Natural killer cell treated with Interleukin-12 subunit alpha and Interleukin-12 subunit beta and Interleukin-15 and Interleukin-18, amount 100 ng/mL, for 72 hours (primary cell): ENCODE measurements around the gene CNOT2. TPM values are rescaled to one million over a fixed set of nuclear protein-coding genes. Genes with fewer than 3 reads are reported as not detected.
A peak's percentile ranks its signal among the peaks of the same experiment; 100 is the strongest.
"Not testable (repeated sequence)": the region's sequence is repeated elsewhere in the genome, so short reads cannot be mapped to it uniquely, and the experiment has no call there.

Experiments
- ATAC-seq, 2 donors: fragments of 150-1000 bp; cut with Tn5 transposase in 1 of 2; sonication (Bioruptor Pico), chemical (Tn5 transposase) in 1 of 2; 2 replicates each; pipeline ENCODE4 v1.10.0; 2021
- DNase-seq: peaks from one replicate; pipeline ENCODE4 v3.0.0; 2022; ENCODE audit warnings: low spot score
- H3K27ac Mint-ChIP-seq, 2 donors: 1 replicate in 1 of 2; 2 replicates in 1 of 2; pipeline ENCODE4 v1.8.0; 2022; ENCODE audit warnings: mixed read lengths in 2 of 2, mild to moderate bottlenecking in 1 of 2, moderate library complexity in 1 of 2
- H3K27me3 Mint-ChIP-seq, 2 donors: 1 replicate in 1 of 2; 2 replicates in 1 of 2; pipeline ENCODE4 v1.8.0; 2022; ENCODE audit warnings: mixed read lengths in 2 of 2
- H3K36me3 Mint-ChIP-seq: one replicate; pipeline ENCODE4 v1.8.0; 2022; ENCODE audit warnings: mixed read lengths
- H3K4me1 Mint-ChIP-seq, 2 donors: 1 replicate in 1 of 2; 2 replicates in 1 of 2; pipeline ENCODE4 v1.8.0; 2022; ENCODE audit warnings: low read depth in 2 of 2, mixed read lengths in 2 of 2, mild to moderate bottlenecking in 1 of 2
- H3K4me3 Mint-ChIP-seq: one replicate; pipeline ENCODE4 v1.8.0; 2022; ENCODE audit warnings: mixed read lengths
- H3K9me3 Mint-ChIP-seq: 2 replicates; pipeline ENCODE4 v1.8.0; 2022; ENCODE audit warnings: mixed read lengths
- total RNA-seq, 2 donors: library from RNA; stranded (reverse); gene quantifications; one replicate each; pipeline ENCODE4 v1.2.3, GENCODE V29; 2022

Gene CNOT2
- total RNA-seq, 2 donors from 2014 or later: 74.1 to 82.9 TPM

DNA sequence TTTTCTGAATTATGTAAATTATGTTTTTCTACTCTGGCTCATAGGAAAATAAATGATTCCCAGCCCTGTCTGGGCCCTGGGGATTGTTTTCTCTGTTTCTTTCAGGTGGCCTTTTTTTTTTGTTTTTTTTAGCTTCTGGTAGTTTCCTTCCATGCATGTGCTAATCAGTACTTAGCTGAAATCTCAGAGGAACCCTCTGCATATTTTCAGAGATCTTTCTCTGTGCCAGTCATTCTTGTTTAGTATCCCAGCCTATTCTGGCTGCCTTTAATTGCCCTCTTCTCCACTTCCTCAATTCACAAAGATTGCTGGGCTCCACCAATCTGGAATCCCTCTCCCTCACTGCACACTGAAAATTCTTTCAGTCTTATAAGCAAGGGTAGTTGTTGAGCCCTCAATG is 46.9 kb downstream of the CNOT2 start:
- DNase-seq: no peak
- H3K27ac Mint-ChIP-seq: no peak overlapping the region
- peaks cover 28 to 43% of the 10 kb centered on the region in 2 donors for H3K4me1 Mint-ChIP-seq
- ATAC-seq: no peak
- no peaks in the 10 kb centered on the region for H3K27me3 Mint-ChIP-seq
- H3K36me3 Mint-ChIP-seq: peaks cover 9% of the 10 kb centered on the region
- no peaks in the 10 kb centered on the region for H3K9me3 Mint-ChIP-seq
- no peak overlapping the region for H3K4me3 Mint-ChIP-seq

DNA sequence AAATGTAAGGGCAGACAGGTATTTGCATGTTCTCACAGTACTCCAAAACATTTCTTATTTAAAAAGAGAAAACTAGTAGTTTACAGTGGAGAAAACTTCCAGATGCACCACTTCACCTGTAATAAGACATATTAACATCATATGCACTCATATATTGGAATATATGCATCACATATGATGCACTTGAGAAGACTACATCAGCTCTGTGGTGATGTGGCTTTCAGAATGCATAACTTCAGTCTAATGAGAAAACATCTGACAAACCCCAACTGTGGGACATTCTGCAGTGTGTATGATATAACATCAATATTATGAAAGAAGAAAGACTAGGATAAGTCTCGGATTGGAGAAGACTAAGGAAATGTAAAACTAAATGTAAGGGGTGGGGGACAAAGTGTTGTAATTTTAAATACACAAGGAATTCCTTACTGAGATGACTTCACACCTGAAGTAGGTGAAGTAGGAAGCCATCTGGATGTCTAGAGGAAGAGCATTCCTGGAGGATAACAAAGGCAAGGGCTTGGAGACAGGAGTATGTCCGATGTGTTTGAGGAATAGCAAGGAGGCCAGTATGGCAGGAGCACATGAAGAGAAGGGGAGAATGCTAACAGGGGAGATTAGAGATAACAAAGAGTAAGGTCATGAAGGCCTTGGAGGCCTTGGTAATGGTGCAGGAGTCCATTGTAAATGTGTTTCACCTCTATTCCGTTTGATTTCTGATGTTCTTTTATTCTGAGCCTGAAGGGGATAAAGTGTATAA is 49.0 kb downstream of the CNOT2 start:
- Mint-ChIP-seq H3K4me1 (peaks cover 28 to 46% of the 10 kb centered on the region in 2 donors), H3K9me3 (no peaks in the 10 kb centered on the region), H3K27me3 (no peaks in the 10 kb centered on the region), H3K4me3 (no peak overlapping the region), H3K36me3 (peaks cover 7% of the 10 kb centered on the region), H3K27ac (no peak overlapping the region)
- DNase-seq (no peak), ATAC-seq (no peak)

DNA sequence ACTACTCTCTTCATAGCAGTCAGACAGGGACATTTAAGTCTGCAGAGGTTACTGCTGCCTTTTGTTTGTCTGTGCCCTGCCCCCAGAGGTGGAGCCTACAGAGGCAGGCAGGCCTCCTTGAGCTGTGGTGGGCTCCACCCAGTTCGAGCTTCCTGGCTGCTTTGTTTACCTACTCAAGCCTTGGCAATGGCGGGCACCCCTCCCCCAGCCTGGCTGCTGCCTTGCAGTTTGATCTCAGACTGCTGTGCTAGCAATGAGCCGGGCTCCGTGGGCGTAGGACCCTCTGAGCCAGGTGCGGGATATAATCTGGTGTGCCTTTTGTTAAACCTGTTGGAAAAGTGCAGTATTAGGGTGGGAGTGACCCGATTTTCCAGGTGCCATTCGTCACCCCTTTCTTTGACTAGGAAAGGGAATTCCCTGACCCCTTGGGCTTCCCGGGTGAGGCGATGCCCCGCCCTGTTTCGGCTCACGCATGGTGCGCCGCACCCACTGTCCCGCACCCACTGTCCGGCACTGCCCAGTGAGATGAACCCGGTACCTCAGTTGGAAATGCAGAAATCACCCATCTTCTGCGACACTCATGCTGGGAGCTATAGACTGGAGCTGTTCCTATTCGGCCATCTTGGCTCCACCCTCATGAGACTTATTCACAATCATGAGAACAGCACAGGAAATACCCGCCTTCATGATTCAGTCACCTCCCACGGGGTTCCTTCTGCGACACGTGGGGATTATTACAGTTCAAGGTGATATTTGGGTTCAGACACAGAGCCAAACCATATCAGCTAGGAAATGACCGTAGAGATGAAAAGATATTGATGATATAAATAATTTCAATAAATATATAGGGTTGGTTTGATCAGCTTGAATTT is 61.7 kb downstream of the CNOT2 start:
- Mint-ChIP-seq H3K4me1 (peaks cover 13 to 28% of the 10 kb centered on the region in 2 donors), H3K36me3 (peaks cover 10% of the 10 kb centered on the region)
- DNase-seq, H3K9me3 Mint-ChIP-seq, H3K4me3 Mint-ChIP-seq, H3K27ac Mint-ChIP-seq, H3K27me3 Mint-ChIP-seq: not testable (repeated sequence)
- peak in 1 of 2 donors; percentile 43 for ATAC-seq

DNA sequence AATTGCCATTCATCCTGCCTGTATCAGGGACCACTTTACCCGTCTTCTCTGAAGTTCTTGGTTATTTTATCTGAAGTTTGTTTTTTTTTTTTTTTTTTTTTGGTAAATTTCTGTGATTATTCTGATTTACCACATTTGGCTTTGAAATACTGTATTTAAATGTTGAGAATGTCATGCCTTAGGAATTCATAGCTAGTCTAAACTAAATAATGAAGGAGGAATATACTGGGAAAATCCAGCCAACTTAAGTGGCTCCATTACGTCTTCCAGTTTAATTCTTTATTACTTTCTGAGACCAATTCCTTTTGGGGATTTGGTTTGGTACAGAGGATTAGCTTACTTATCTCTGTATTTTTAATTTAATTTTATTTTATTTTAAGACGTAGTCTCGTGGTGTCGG is 62.6 kb downstream of the CNOT2 start:
- no peak overlapping the region for H3K4me3 Mint-ChIP-seq
- no peaks in the 10 kb centered on the region for H3K27me3 Mint-ChIP-seq
- H3K36me3 Mint-ChIP-seq: peaks cover 10% of the 10 kb centered on the region
- peaks cover 13 to 28% of the 10 kb centered on the region in 2 donors for H3K4me1 Mint-ChIP-seq
- H3K9me3 Mint-ChIP-seq: no peaks in the 10 kb centered on the region
- no peak for ATAC-seq
- DNase-seq: no peak
- H3K27ac Mint-ChIP-seq: no peak overlapping the region

DNA sequence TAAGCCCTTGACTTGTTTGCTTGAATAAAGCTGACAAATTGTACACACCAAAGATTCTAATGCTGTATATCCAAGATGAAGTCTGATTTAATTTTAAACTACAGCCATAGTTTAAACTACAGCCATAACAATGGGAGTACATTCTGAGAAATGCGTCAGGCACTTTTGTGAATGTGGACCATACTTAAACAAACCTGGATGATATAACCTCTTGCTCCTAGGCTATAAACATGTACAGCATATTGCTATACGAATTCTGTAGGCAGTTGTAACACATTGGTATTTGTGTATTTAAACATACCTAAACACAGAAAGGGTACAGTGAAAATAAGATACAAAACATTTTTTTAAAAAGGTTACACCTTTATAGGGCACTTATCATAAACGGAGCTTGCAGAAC is 63.4 kb downstream of the CNOT2 start:
- DNase-seq: no peak
- Mint-ChIP-seq H3K27me3 (no peaks in the 10 kb centered on the region), H3K9me3 (no peaks in the 10 kb centered on the region), H3K4me1 (peaks cover 13 to 30% of the 10 kb centered on the region in 2 donors), H3K4me3 (no peak overlapping the region), H3K36me3 (peaks cover 10% of the 10 kb centered on the region), H3K27ac (no peak overlapping the region)
- ATAC-seq: no peak

DNA sequence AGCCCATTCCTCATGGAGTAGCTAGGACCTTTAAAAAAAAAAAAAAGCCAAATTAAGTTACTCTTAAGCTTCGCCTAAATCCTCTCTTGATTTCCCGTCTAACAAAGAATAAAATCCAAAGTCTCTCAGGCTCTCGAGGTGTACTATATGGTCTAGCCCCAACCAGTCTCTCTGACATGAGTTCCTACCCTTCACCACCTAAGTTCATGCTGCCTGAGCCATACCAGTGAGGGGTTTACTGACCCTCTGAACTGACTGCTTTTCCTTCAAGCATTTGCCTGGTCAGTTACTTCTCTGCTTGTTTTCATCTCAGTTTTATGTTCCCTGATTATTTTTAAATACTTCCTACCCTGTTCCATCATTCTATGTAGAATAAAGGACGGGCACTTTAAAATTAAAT is 64.6 kb downstream of the CNOT2 start:
- no peak for DNase-seq
- no peaks in the 10 kb centered on the region for H3K27me3 Mint-ChIP-seq
- peak overlapping the region in 1 of 2 donors; percentile 12 for H3K27ac Mint-ChIP-seq
- H3K36me3 Mint-ChIP-seq: peaks cover 10% of the 10 kb centered on the region
- no peaks in the 10 kb centered on the region for H3K9me3 Mint-ChIP-seq
- H3K4me3 Mint-ChIP-seq: no peak overlapping the region
- no peak for ATAC-seq
- peaks cover 13 to 28% of the 10 kb centered on the region in 2 donors for H3K4me1 Mint-ChIP-seq

DNA sequence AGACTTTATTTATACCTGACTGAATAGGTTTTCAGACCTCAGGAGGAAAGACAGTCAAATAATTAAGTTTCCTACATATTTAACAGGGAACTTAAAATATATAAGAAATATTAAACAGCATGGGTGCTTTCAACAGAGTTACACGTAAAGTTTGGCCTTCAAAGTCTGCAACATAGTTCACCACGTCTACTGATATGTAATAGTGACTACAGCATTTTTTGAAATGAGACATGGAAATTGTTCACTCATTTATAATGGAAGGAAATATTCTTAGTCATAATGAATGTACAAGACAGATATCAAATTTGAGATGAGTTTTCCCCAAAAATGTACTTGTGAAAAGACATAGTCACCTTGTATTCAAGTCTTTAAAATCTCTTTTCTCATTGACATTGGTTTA is 66.1 kb downstream of the CNOT2 start:
- ATAC-seq (no peak), DNase-seq (no peak)
- no peak overlapping the region for H3K27ac Mint-ChIP-seq
- H3K4me1 Mint-ChIP-seq: peaks cover 3 to 24% of the 10 kb centered on the region in 2 donors
- H3K4me3 Mint-ChIP-seq: no peak overlapping the region
- peaks cover 1% of the 10 kb centered on the region for H3K36me3 Mint-ChIP-seq
- H3K9me3 Mint-ChIP-seq: no peaks in the 10 kb centered on the region
- no peaks in the 10 kb centered on the region for H3K27me3 Mint-ChIP-seq

DNA sequence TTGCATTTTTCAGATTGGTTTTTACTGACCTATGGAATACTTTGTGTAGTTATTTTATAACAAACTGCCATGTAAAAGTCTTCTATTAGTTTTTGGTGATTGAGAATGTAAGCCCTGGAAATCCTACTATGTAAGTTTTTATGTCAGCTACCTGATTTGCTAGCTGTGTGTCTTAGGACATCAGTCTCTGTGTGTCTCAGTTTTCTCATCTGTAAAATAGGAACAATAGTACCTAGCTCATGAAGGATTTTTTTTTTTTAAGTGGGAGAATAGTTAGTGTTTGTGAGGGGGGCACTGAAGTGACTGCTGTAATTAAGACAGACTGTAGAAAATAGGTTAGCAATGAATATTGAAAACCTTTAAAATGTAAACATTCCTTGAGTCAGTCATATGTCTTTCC is 70.9 kb downstream of the CNOT2 start:
- H3K9me3 Mint-ChIP-seq: no peaks in the 10 kb centered on the region
- H3K27me3 Mint-ChIP-seq: no peaks in the 10 kb centered on the region
- H3K27ac Mint-ChIP-seq: no peak overlapping the region
- ATAC-seq (no peak), DNase-seq (no peak)
- peaks cover 24% of the 10 kb centered on the region in 2 donors for H3K4me1 Mint-ChIP-seq
- no peak overlapping the region for H3K4me3 Mint-ChIP-seq
- no peaks in the 10 kb centered on the region for H3K36me3 Mint-ChIP-seq

DNA sequence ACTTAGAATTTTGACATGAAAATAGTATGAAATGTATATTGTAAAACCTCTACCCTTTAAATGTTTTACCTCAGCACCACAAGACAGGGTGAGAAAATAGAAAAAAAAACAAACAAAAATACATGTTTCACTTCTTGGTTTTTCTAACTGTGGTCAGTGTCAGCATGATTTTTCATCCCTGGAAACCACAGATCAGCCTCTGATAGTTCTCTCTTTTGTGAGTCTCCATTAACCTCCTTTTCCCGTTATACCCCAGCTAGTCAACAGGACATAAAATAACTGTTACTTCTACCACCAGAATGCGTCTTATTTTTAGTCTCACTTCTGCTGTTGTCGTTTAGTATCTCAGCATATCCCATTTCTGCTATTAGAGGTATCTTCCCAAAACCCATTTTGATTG is 74.5 kb downstream of the CNOT2 start:
- Mint-ChIP-seq H3K36me3 (no peaks in the 10 kb centered on the region), H3K9me3 (no peaks in the 10 kb centered on the region), H3K4me3 (peak overlapping the region; percentile 55), H3K27me3 (no peaks in the 10 kb centered on the region), H3K4me1 (peaks cover 26 to 30% of the 10 kb centered on the region in 2 donors), H3K27ac (no peak overlapping the region)
- DNase-seq (no peak), ATAC-seq (peak in 1 of 2 donors; percentile 62)

DNA sequence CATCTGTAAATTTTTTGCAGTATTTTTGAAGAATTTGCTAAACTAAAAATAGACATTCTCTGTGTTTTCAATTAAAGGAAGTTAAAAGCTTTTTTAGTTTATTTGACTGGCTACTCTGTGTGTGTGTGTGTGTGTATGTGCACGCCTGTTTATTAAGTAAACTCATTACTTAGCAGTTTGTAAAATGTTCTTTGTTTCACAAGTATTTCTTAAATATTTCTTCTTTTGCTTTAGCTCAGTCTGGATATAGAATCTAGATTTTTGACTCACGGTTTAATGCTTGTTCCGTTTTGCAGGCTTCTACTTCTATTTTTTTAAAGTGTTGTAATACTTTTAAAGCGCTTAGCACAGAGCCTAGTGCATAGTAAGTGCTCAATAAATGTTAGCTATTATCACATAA is 76.4 kb downstream of the CNOT2 start:
- no peaks in the 10 kb centered on the region for H3K9me3 Mint-ChIP-seq
- no peaks in the 10 kb centered on the region for H3K27me3 Mint-ChIP-seq
- no peak overlapping the region for H3K4me3 Mint-ChIP-seq
- peaks cover 25 to 35% of the 10 kb centered on the region in 2 donors for H3K4me1 Mint-ChIP-seq
- DNase-seq (no peak), ATAC-seq (no peak)
- no peak overlapping the region for H3K27ac Mint-ChIP-seq
- no peaks in the 10 kb centered on the region for H3K36me3 Mint-ChIP-seq

DNA sequence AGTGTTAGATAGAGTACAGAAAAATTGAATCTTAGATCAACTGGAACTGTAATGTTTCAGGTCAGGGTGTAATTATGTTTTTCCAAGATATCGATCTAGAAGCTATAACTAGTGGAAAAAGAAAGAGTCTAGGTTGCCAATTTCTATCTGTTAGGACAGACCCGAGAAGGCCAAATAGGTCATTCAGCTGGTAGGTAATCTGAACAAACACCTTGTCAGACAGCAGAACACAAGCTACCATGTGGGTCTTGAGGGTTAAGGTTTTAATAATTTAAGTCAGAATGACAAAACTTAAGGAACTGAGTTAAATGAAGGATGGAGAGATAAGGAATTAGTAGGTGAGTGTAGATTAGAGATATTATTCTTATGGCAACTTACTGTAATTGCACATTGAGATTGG is 78.0 kb downstream of the CNOT2 start:
- peaks cover 21 to 24% of the 10 kb centered on the region in 2 donors for H3K4me1 Mint-ChIP-seq
- no peak for ATAC-seq
- H3K27me3 Mint-ChIP-seq: no peaks in the 10 kb centered on the region
- no peak for DNase-seq
- H3K36me3 Mint-ChIP-seq: no peaks in the 10 kb centered on the region
- no peak overlapping the region for H3K4me3 Mint-ChIP-seq
- H3K9me3 Mint-ChIP-seq: no peaks in the 10 kb centered on the region
- no peak overlapping the region for H3K27ac Mint-ChIP-seq

DNA sequence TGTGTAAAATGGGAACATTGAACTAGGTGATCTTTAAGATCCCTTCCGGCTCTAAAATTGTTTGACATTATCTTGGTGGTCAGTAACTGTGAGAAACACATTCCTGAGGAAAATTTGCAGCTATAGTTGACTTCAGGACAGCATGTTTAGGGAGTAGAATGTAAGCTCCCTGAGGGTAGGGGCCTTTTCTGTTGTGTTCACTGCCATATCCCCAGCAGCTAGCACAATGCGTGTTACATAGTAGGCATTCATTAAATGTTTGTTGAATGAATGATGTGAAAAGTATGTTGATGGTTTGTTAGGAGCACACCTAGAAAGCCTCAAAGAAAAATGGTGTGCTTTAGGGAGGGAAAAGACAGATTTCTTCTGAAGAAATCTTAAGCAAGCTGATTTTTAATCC is 84.3 kb downstream of the CNOT2 start:
- Mint-ChIP-seq H3K9me3 (no peaks in the 10 kb centered on the region), H3K27ac (no peak overlapping the region), H3K4me1 (peaks cover 16% of the 10 kb centered on the region in 2 donors), H3K4me3 (no peak overlapping the region), H3K36me3 (peaks cover 6% of the 10 kb centered on the region), H3K27me3 (no peaks in the 10 kb centered on the region)
- DNase-seq: no peak
- no peak for ATAC-seq

DNA sequence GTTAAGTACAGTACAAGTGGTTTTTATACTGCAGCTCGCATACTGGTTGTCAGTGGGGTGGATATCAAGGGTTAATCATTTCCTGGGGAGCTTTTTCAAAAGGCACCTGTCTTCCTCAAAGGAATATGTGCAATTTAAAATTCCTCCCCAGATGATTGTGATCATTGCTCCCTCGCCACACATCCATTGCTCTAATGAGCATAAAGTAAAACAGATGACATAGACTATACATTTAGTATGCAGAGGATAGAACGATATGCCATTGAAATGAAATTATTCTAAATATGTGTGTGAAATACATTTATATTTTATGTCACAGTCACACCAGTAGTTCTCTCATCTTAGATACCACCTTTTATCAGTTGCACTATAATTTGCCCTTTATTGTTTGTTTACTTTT is 86.5 kb downstream of the CNOT2 start:
- H3K4me1 Mint-ChIP-seq: peaks cover 10 to 11% of the 10 kb centered on the region in 2 donors
- no peak for DNase-seq
- no peak for ATAC-seq
- H3K27me3 Mint-ChIP-seq: no peaks in the 10 kb centered on the region
- no peak overlapping the region for H3K27ac Mint-ChIP-seq
- H3K9me3 Mint-ChIP-seq: no peaks in the 10 kb centered on the region
- H3K4me3 Mint-ChIP-seq: no peak overlapping the region
- peaks cover 6% of the 10 kb centered on the region for H3K36me3 Mint-ChIP-seq

DNA sequence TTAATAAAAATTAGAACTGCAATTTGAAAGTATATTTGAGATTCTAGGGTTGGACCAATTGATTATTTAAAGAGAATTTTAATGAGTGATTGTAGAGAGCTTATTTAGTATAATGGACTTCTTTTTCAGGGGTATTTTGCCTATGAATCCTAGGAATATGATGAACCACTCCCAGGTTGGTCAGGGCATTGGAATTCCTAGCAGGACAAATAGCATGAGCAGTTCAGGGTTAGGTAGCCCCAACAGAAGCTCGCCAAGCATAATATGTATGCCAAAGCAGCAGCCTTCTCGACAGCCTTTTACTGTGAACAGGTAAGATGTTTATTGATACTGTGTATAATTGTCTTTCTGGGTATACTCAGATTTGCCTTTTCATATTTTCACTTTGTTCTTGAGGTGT is 86.9 kb downstream of the CNOT2 start:
- peaks cover 10 to 12% of the 10 kb centered on the region in 2 donors for H3K4me1 Mint-ChIP-seq
- H3K27ac Mint-ChIP-seq: no peak overlapping the region

More for the DNA sequence above, 86.9 kb downstream of the CNOT2 start:
- Mint-ChIP-seq H3K36me3 (peaks cover 6% of the 10 kb centered on the region), H3K27me3 (no peaks in the 10 kb centered on the region), H3K9me3 (no peaks in the 10 kb centered on the region), H3K4me3 (no peak overlapping the region)
- ATAC-seq (no peak), DNase-seq (no peak)
